ENCODE results near the gene AMBRA1.

AMBRA1 gene

GRCh38 chr11:46570790-46571398 lies 22.9 kb downstream of the AMBRA1 start:
- no peak for DNase-seq

- DNase-seq, result no peak
Measured at GRCh38 chr11:46565232-46565840, 28.5 kb downstream of the AMBRA1 start.

GRCh38 chr11:46564459-46564858 lies 29.4 kb downstream of the AMBRA1 start:
- no peak for DNase-seq

GRCh38 chr11:46562527-46562926 lies 31.3 kb downstream of the AMBRA1 start:
- DNase-seq, result no peak

- DNase-seq, result peak; percentile 50 to 55
Measured at GRCh38 chr11:46560300-46560991, 33.4 kb downstream of the AMBRA1 start.

GRCh38 chr11:46559815-46560214 lies 34.0 kb downstream of the AMBRA1 start:
- no peak for DNase-seq

- DNase-seq, result no peak
Measured at GRCh38 chr11:46557684-46558151, 36.1 kb downstream of the AMBRA1 start.

- no peak for DNase-seq
Measured at GRCh38 chr11:46555267-46556054, 38.4 kb downstream of the AMBRA1 start.

- DNase-seq, result no peak
Measured at GRCh38 chr11:46554213-46555147, 39.3 kb downstream of the AMBRA1 start.

GRCh38 chr11:46553814-46554212 lies 40.0 kb downstream of the AMBRA1 start:
- DNase-seq, result no peak

- no peak for DNase-seq
Measured at GRCh38 chr11:46551261-46551660, 42.6 kb downstream of the AMBRA1 start.

GRCh38 chr11:46547579-46547978 lies 46.2 kb downstream of the AMBRA1 start:
- no peak for DNase-seq

- DNase-seq, result no peak
Measured at GRCh38 chr11:46543564-46543963, 50.3 kb downstream of the AMBRA1 start.

- DNase-seq, result peak in 1 of 2 experiments; percentile 13
Measured at GRCh38 chr11:46541593-46542371, 52.0 kb downstream of the AMBRA1 start.

- DNase-seq, result no peak
Measured at GRCh38 chr11:46540807-46541206, 53.0 kb downstream of the AMBRA1 start.

- DNase-seq, result peak; percentile 92
Measured at GRCh38 chr11:46537537-46538295, 56.1 kb downstream of the AMBRA1 start.

- peak in 1 of 2 experiments; percentile 12 for DNase-seq
Measured at GRCh38 chr11:46537121-46537520, 56.7 kb downstream of the AMBRA1 start.

- no peak for DNase-seq
Measured at GRCh38 chr11:46535688-46536087, 58.1 kb downstream of the AMBRA1 start.

GRCh38 chr11:46534711-46535110 lies 59.1 kb downstream of the AMBRA1 start:
- DNase-seq, result no peak

GRCh38 chr11:46533396-46534100 lies 60.3 kb downstream of the AMBRA1 start:
- no peak for DNase-seq

All from NCI-H526 (cell line).